K562 (cell line): ENCODE results near the gene CIAO2B. TPM values are rescaled to one million over a fixed set of nuclear protein-coding genes. Genes with fewer than 3 reads are reported as not detected.

Experiments
- ATAC-seq: fragments of 200-7000 bp; cut with Tn5 transposase; 3 replicates; pipeline ENCODE4 v1.9.1; 2020; ENCODE audit warnings: moderate library complexity
- BruUV-seq: library from RNA; stranded (reverse); fragments of 400-500 nt; replicated peaks from 2 replicates; lab custom pipeline; 2021; lab: Mats Ljungman, UMichigan
- CTCF ChIA-PET: fragments of 300-600 bp; formaldehyde crosslinking; extraction: SDS; loops from one replicate; lab custom pipeline; 2021; ENCODE audit warnings: low intra/inter-chr PET ratio; lab: Yijun Ruan, JAX
- POLR2A ChIA-PET: fragments of 300-600, 350-650 bp; sonication (Branson Sonifier 250); formaldehyde crosslinking; extraction: SDS; loops from one replicate; lab custom pipeline; 2021; ENCODE audit warnings: antibody characterized with exemption, inconsistent platforms; lab: Yijun Ruan, JAX
- DNase-seq, 4 experiments: peaks; one replicate each; pipeline versions ENCODE4 v3.0.0 to v3.0.0-alpha.2; 2011 to 2018; ENCODE audit warnings: low spot score in 3 of 4, mixed read lengths in 3 of 4; ENCODE audit errors: extremely low read depth in 1 of 4
- FAIRE-seq: peaks from 2 replicates; lab custom pipeline; 2011; peaks lifted over from hg19 to GRCh38; lab: Jason Lieb, UNC
- H2AFZ ChIP-seq: 2 replicates; pipeline ENCODE4 v1.6.0; 2011; ENCODE audit warnings: low read depth, low read length, control low read depth, inconsistent platforms
- H3K27ac ChIP-seq: fragments of 200-600 bp; 3 replicates; pipeline ENCODE4 v1.8.0; 2011; ENCODE audit warnings: low read depth, mild to moderate bottlenecking, control low read depth, inconsistent platforms, low read length, moderate library complexity, mixed read lengths; ENCODE audit errors: extremely low read depth
- H3K27me3 ChIP-seq, 2 experiments: fragments of 300-600 bp in 1 of 2; 2 replicates in 1 of 2; 3 replicates in 1 of 2; pipeline versions ENCODE4 v1.6.0 to v1.8.0; 2011; ENCODE audit warnings: inconsistent platforms in 2 of 2, low read length in 2 of 2, mild to moderate bottlenecking in 1 of 2, mixed read lengths in 1 of 2, moderate library complexity in 1 of 2; ENCODE audit not compliant: control insufficient read depth in 2 of 2, insufficient read depth in 2 of 2
- H3K36me3 ChIP-seq: fragments of 300-600 bp; 3 replicates; pipeline ENCODE4 v1.8.0; 2011; ENCODE audit warnings: mild to moderate bottlenecking, low read length, inconsistent platforms; ENCODE audit not compliant: control insufficient read depth, insufficient read depth
- H3K4me1 ChIP-seq, 2 experiments: fragments of 200-600 bp in 1 of 2; replicated peaks in 1 of 2; 2 replicates in 1 of 2; 3 replicates in 1 of 2; pipeline versions ENCODE4 v1.5.1 to v1.8.0; 2011; ENCODE audit warnings: inconsistent platforms in 2 of 2, low read length in 2 of 2, mild to moderate bottlenecking in 1 of 2, mixed read lengths in 1 of 2, moderate library complexity in 1 of 2; ENCODE audit not compliant: control insufficient read depth in 2 of 2, insufficient read depth in 2 of 2
- H3K4me2 ChIP-seq: 2 replicates; pipeline ENCODE4 v1.6.1; 2011; ENCODE audit warnings: low read length, control low read depth, inconsistent platforms, mixed read lengths; ENCODE audit not compliant: insufficient read depth
- H3K4me3 ChIP-seq: fragments of 200-600 bp; sonication (generic), shearing (Covaris generic); 2 replicates; pipeline ENCODE4 v1.5.1; 2016; ENCODE audit warnings: control low read depth, inconsistent platforms
- H3K79me2 ChIP-seq: fragments of 200-600 bp; 3 replicates; pipeline ENCODE4 v1.8.0; 2011; ENCODE audit warnings: low read length, inconsistent platforms; ENCODE audit not compliant: control insufficient read depth, insufficient read depth
- H3K9ac ChIP-seq, 2 experiments: 2 replicates each; pipeline versions ENCODE4 v1.6.0 to v1.6.1; 2011; ENCODE audit warnings: low read depth in 2 of 2, low read length in 2 of 2, control low read depth in 1 of 2, inconsistent platforms in 1 of 2, mild to moderate bottlenecking in 1 of 2, mixed read lengths in 1 of 2; ENCODE audit not compliant: insufficient read depth in 1 of 2
- H3K9me1 ChIP-seq: one replicate; pipeline ENCODE4 v1.6.0; 2011; ENCODE audit warnings: inconsistent platforms, mild to moderate bottlenecking, low read length, moderate library complexity; ENCODE audit not compliant: control insufficient read depth, insufficient read depth
- H3K9me3 ChIP-seq: replicated peaks from 2 replicates; pipeline ENCODE4 v1.5.1; 2011; ENCODE audit warnings: low read depth, low read length, inconsistent platforms; ENCODE audit not compliant: control insufficient read depth, insufficient read depth
- H4K20me1 ChIP-seq: replicated peaks from 2 replicates; pipeline ENCODE4 v1.6.1; 2011; ENCODE audit warnings: low read length, inconsistent platforms, mixed read lengths; ENCODE audit not compliant: control insufficient read depth, insufficient read depth
- BCOR ChIP-seq: fragments of 450-650 bp; IDR thresholded peaks from 2 replicates; pipeline ENCODE4 v1.6.1; 2016
- CBX8 ChIP-seq: fragments of 200-600 bp; sonication (generic); IDR thresholded peaks from 2 replicates; pipeline ENCODE4 v1.6.1; 2012; ENCODE audit warnings: borderline replicate concordance, mixed run types, low read depth, mild to moderate bottlenecking, moderate library complexity, mixed read lengths, low read length, control low read depth, inconsistent platforms; ENCODE audit not compliant: poor library complexity, severe bottlenecking; ENCODE audit errors: extremely low read depth
- FUS ChIP-seq: fragments of 200-400 bp; formaldehyde crosslinking; optimal IDR thresholded peaks from 2 replicates; pipeline ENCODE3; 2017; ENCODE audit warnings: low read depth, low read length
- GTF2B ChIP-seq: IDR thresholded peaks from 2 replicates; pipeline ENCODE4 v1.6.1; 2011; ENCODE audit not compliant: insufficient read length; ENCODE audit errors: extremely low read depth
- HEY1 ChIP-seq: fragments of 250-450 bp; sonication (Bioruptor Pico); IDR thresholded peaks from 2 replicates; pipeline ENCODE4 v1.5.0; 2020; ENCODE audit warnings: mild to moderate bottlenecking, moderate library complexity, borderline replicate concordance
- KDM5B ChIP-seq: fragments of 200-600 bp; sonication (generic); IDR thresholded peaks from 2 replicates; pipeline ENCODE4 v1.6.1; 2012; ENCODE audit warnings: low read depth, mild to moderate bottlenecking, moderate library complexity, low read length, control low read depth, inconsistent platforms; ENCODE audit not compliant: insufficient replicate concordance
- LCOR ChIP-seq: sonication (generic); formaldehyde crosslinking; IDR thresholded peaks from 2 replicates; pipeline ENCODE4 v1.8.0; 2022; ENCODE audit warnings: mild to moderate bottlenecking, missing genetic modification reagents
- NR2C1 ChIP-seq, 2 experiments: fragments of 450-650 bp; IDR thresholded peaks; 2 replicates each; pipeline ENCODE4 v1.6.1; 2017; ENCODE audit warnings: mild to moderate bottlenecking in 2 of 2, antibody characterized with exemption in 1 of 2, inconsistent platforms in 1 of 2, missing compliant biosample characterization in 1 of 2, missing genetic modification characterization in 1 of 2
- SMARCC2 ChIP-seq: fragments of 450-650 bp; IDR thresholded peaks from 2 replicates; pipeline ENCODE4 v1.6.1; 2017; ENCODE audit warnings: antibody characterized with exemption, moderate library complexity, mild to moderate bottlenecking, low read depth
- SREBF2 ChIP-seq: sonication (generic); formaldehyde crosslinking; IDR thresholded peaks from 2 replicates; pipeline ENCODE4 v1.4.0; 2020; ENCODE audit warnings: mild to moderate bottlenecking, missing genetic modification reagents
- SRSF7 ChIP-seq: fragments of 200-400 bp; formaldehyde crosslinking; optimal IDR thresholded peaks from 2 replicates; pipeline ENCODE3; 2017; ENCODE audit warnings: mild to moderate bottlenecking, low read depth, low read length
- TARDBP ChIP-seq: fragments of 450-650 bp; IDR thresholded peaks from 2 replicates; pipeline ENCODE4 v1.6.1; 2016
- TCFL5 ChIP-seq: fragments of 250-450 bp; sonication (Bioruptor Pico); conservative IDR thresholded peaks from 2 replicates; pipeline ENCODE4 v1.6.1; 2021; ENCODE audit warnings: mild to moderate bottlenecking, moderate library complexity, matching md5 sums
- ZKSCAN1 ChIP-seq: fragments of 150-350 bp; IDR thresholded peaks from 2 replicates; pipeline ENCODE4 v1.6.1; 2016; ENCODE audit warnings: low read depth, low read length
- ZNF146 ChIP-seq: IDR thresholded peaks from one replicate; pipeline ENCODE4 v1.6.1; 2018; ENCODE audit warnings: missing compliant biosample characterization; ENCODE audit not compliant: unreplicated experiment
- ZNF280B ChIP-seq: fragments of 250-450 bp; sonication (Bioruptor Pico); IDR thresholded peaks from 2 replicates; pipeline ENCODE4 v1.5.1; 2021; ENCODE audit warnings: mild to moderate bottlenecking
- ZNF79 ChIP-seq: fragments of 250-450 bp; sonication (Bioruptor Pico); IDR thresholded peaks from 2 replicates; pipeline ENCODE4 v1.4.0; 2020; ENCODE audit warnings: low read depth, mild to moderate bottlenecking, moderate library complexity
- WGBS: fragments of 100-300 bp; shearing (Covaris generic); methylation state at CpG from one replicate; pipeline ENCODE4 v1.1.6; 2016; ENCODE audit warnings: low coverage, mixed read lengths; ENCODE audit not compliant: insufficient coverage; ENCODE audit errors: missing lambda C conversion rate; 5-methylcytosine and 5-hydroxymethylcytosine counted together
- in situ Hi-C: fragments of 300-500 bp; cut with MboI; formaldehyde crosslinking; loops from 4 replicates; pipeline ENCODE4 v1.15.0; 2018; ENCODE audit warnings: inconsistent platforms, mixed read lengths
- intact Hi-C: fragments of 100-400 bp; cut with micrococcal nuclease; formaldehyde crosslinking; loops from 2 replicates; pipeline ENCODE4 v1.14.2; 2022
- polyA plus RNA-seq, 8 experiments: library from polyadenylated mRNA; depleted of rRNA in 4 of 8; stranded (reverse) in 5 of 8; unstranded in 3 of 8; fragments of >200 nt; fragmentation: Nextera tagmentation in 2 of 8; fragmentation: Illumina TruSeq in 1 of 8; extraction: Ambion mirVana in 2 of 8; extraction: Trizol in 1 of 8; gene quantifications; 2 replicates each; pipeline versions ENCODE4 v1.2.1 to v1.2.3, GENCODE V29; 2011 to 2014; ENCODE audit warnings: inconsistent platforms in 1 of 8, missing spikeins in 1 of 8
- total RNA-seq, 7 experiments: library from RNA; depleted of rRNA in 6 of 7; stranded (reverse); fragments of >200 nt in 6 of 7; fragmentation: Illumina TruSeq in 2 of 7; extraction: Trizol in 2 of 7; gene quantifications; 2 replicates each; pipeline versions ENCODE4 v1.2.1 to v1.2.3, GENCODE V29; 2011 to 2021; ENCODE audit warnings: low replicate concordance in 1 of 7

CIAO2B gene
- total and polyA plus RNA-seq, 9 of the 15 experiments (the other 6 are each of a cell fraction or from before 2014, with no cell fraction given), result 86.8 to 182 (median 113) TPM

- ATAC-seq, result no peak
- peaks cover 13% of the 10 kb centered on the region; the same call in 1 of the 3 replicates for H3K36me3 ChIP-seq
- intact Hi-C loops, result no loop called here
- no peak for FAIRE-seq
- H2AFZ ChIP-seq, result no peak overlapping the region
- BruUV-seq, result no TSS peak
- H3K4me2 ChIP-seq, result no peak overlapping the region
- no peak overlapping the region for H3K4me3 ChIP-seq
- POLR2A ChIA-PET, result interaction anchor here (3.0 kb wide), 1 partner anchor 34 kb away, joined by 15 read pairs; no protein-coding TSS in a partner anchor
- H3K9me3 ChIP-seq, result no peaks in the 10 kb centered on the region
- no peaks in the 10 kb centered on the region for H3K27me3 ChIP-seq
- H3K9me1 ChIP-seq, result no peaks in the 10 kb centered on the region
- H3K27ac ChIP-seq, result no peak overlapping the region
- no peaks in the 10 kb centered on the region for H3K79me2 ChIP-seq
- H4K20me1 ChIP-seq, result no peaks in the 10 kb centered on the region
- peaks cover 4 to 15% of the 10 kb centered on the region in 2 experiments; a peak in 4 of 5 replicates for H3K4me1 ChIP-seq
- no peak for DNase-seq
- 55% methylated on average over 2 of the region's 2 CpGs for WGBS
- CTCF ChIA-PET, result interaction anchor here (2.8 to 4.3 kb wide), 2 partner anchors 31 to 34 kb away, joined by 10 to 41 read pairs; partner anchors contain the start of gene RRAD
- H3K9ac ChIP-seq, result no peak overlapping the region
- no peak for TF ChIP-seq GTF2B
- no peak for TF ChIP-seq ZNF79
- no peak for TF ChIP-seq ZKSCAN1
- TF ChIP-seq ZNF280B (CRISPR knock-in tag), result no peak
- TF ChIP-seq SMARCC2, result no peak
- no peak for TF ChIP-seq ZNF146
- TF ChIP-seq FUS, result no peak
- no peak for TF ChIP-seq SREBF2 (CRISPR knock-in tag)
- TF ChIP-seq HEY1 (CRISPR knock-in tag), result no peak
- no peak for TF ChIP-seq BCOR
- TF ChIP-seq SRSF7, result no peak
- no peak for TF ChIP-seq NR2C1 (IDR thresholded peaks at IDR 0.05)
- TF ChIP-seq NR2C1 (tag; IDR thresholded peaks at IDR 0.05), result no peak
- TF ChIP-seq KDM5B, result no peak
- TF ChIP-seq CBX8, result no peak
- no peak for TF ChIP-seq LCOR (CRISPR knock-in tag)
- TF ChIP-seq TARDBP, result no peak
- TF ChIP-seq TCFL5 (CRISPR knock-in tag), result no peak
- TF ChIP-seq, all 486 proteins: peak for 0
- in situ Hi-C loops, result no loop called here
Observed at GRCh38 chr16:66894055-66894454, 40.1 kb downstream of the CIAO2B start.
